GM10266 (cell line): ENCODE results near the gene MBOAT2.
"Not testable (repeated sequence)": the region's sequence is repeated elsewhere in the genome, so short reads cannot be mapped to it uniquely, and the experiment has no call there.

ENCODE experiments used
- DNase-seq: peaks from one replicate; pipeline ENCODE4 v3.0.0; 2012; ENCODE audit errors: extremely low spot score
- CTCF ChIP-seq: IDR thresholded peaks from 2 replicates; pipeline ENCODE4 v1.5.1; 2012; ENCODE audit warnings: mild to moderate bottlenecking, low read depth; ENCODE audit not compliant: control insufficient read depth, insufficient read depth; ENCODE audit errors: missing control alignments

Gene MBOAT2

GRCh38 chr2:8939486-8940114 is 63.9 kb downstream of the MBOAT2 start:
- no peak for DNase-seq
- no peak for TF ChIP-seq CTCF

GRCh38 chr2:8938384-8938783 is 65.1 kb downstream of the MBOAT2 start:
- DNase-seq, result no peak
- no peak for TF ChIP-seq CTCF

- DNase-seq, result no peak
These were observed 67.5 kb downstream of the MBOAT2 start for GRCh38 chr2:8935982-8936381.

GRCh38 chr2:8934338-8934737 is 69.1 kb downstream of the MBOAT2 start:
- no peak for DNase-seq
- no peak for TF ChIP-seq CTCF

More at GRCh38 chr2:8935982-8936381, 67.5 kb downstream of the MBOAT2 start:
- no peak for TF ChIP-seq CTCF

GRCh38 chr2:8932702-8933101 is 70.8 kb downstream of the MBOAT2 start:
- DNase-seq, result no peak
- TF ChIP-seq CTCF, result no peak

GRCh38 chr2:8930185-8930584 is 73.3 kb downstream of the MBOAT2 start:
- not testable (repeated sequence) for DNase-seq

GRCh38 chr2:8929128-8929527 is 74.4 kb downstream of the MBOAT2 start:
- TF ChIP-seq CTCF, result no peak
- no peak for DNase-seq

GRCh38 chr2:8927510-8928455 is 75.7 kb downstream of the MBOAT2 start:
- no peak for TF ChIP-seq CTCF
- no peak for DNase-seq
